Natural killer cell (primary cell): ENCODE measurements around the gene FLII. TPM values are rescaled to one million over a fixed set of nuclear protein-coding genes. Genes with fewer than 3 reads are reported as not detected.

Experiments
- ATAC-seq, 3 donors: fragments of 150-1000 bp in 2 of 3; fragments of 200-7000 bp in 1 of 3; cut with Tn5 transposase; 1 replicate in 1 of 3; 2 replicates in 2 of 3; pipeline ENCODE4 v1.10.0; 2021; ENCODE audit warnings: mild to moderate bottlenecking in 2 of 3, moderate library complexity in 2 of 3
- DNase-seq, 2 donors: peaks; one replicate each; pipeline versions ENCODE4 v3.0.0 to v3.0.0-alpha.2; 2013 to 2021; ENCODE audit warnings: mixed read lengths in 1 of 2
- H3K27ac ChIP-seq: one replicate; pipeline ENCODE4 v1.5.1; 2013; ENCODE audit warnings: mild to moderate bottlenecking, low read length
- H3K27me3 ChIP-seq: one replicate; pipeline ENCODE4 v1.6.1; 2013; ENCODE audit warnings: low read length; ENCODE audit not compliant: control insufficient read depth, insufficient read depth
- H3K36me3 ChIP-seq: one replicate; pipeline ENCODE4 v1.6.1; 2013; ENCODE audit warnings: low read length; ENCODE audit not compliant: control insufficient read depth, insufficient read depth
- H3K4me1 ChIP-seq: one replicate; pipeline ENCODE4 v1.6.1; 2013; ENCODE audit warnings: low read length; ENCODE audit not compliant: control insufficient read depth, insufficient read depth
- H3K4me3 ChIP-seq: one replicate; pipeline ENCODE4 v1.5.1; 2013; ENCODE audit warnings: low read length
- H3K9me3 ChIP-seq: one replicate; pipeline ENCODE4 v1.6.1; 2013; ENCODE audit warnings: low read length; ENCODE audit not compliant: control insufficient read depth, insufficient read depth
- H3K27ac Mint-ChIP-seq, 2 donors: one replicate each; pipeline ENCODE4 v1.8.0; 2022; ENCODE audit warnings: mild to moderate bottlenecking in 2 of 2, mixed read lengths in 2 of 2, moderate library complexity in 1 of 2
- H3K27me3 Mint-ChIP-seq, 2 donors: one replicate each; pipeline ENCODE4 v1.8.0; 2022; ENCODE audit warnings: low read depth in 2 of 2, mixed read lengths in 2 of 2
- H3K36me3 Mint-ChIP-seq: one replicate; pipeline ENCODE4 v1.8.0; 2022; ENCODE audit warnings: mixed read lengths
- H3K4me1 Mint-ChIP-seq, 2 donors: one replicate each; pipeline ENCODE4 v1.8.0; 2022; ENCODE audit warnings: mixed read lengths in 2 of 2
- H3K4me3 Mint-ChIP-seq: one replicate; pipeline ENCODE4 v1.8.0; 2022; ENCODE audit warnings: mild to moderate bottlenecking, moderate library complexity, mixed read lengths
- H3K9me3 Mint-ChIP-seq, 2 donors: one replicate each; pipeline ENCODE4 v1.8.0; 2022; ENCODE audit warnings: mixed read lengths in 2 of 2
- CTCF ChIP-seq: fragments of 200-600 bp; IDR thresholded peaks from one replicate; pipeline ENCODE4 v1.8.0; 2022; ENCODE audit warnings: antibody characterized with exemption
- WGBS: methylation state at CpG from one replicate; pipeline ENCODE4 v1.1.7; 2013; ENCODE audit warnings: missing lambda C conversion rate; ENCODE audit not compliant: insufficient coverage; 5-methylcytosine and 5-hydroxymethylcytosine counted together
- intact Hi-C: fragments of 100-400 bp; cut with micrococcal nuclease; formaldehyde crosslinking; loops from one replicate; pipeline ENCODE4 v1.14.2; 2022
- total RNA-seq, 4 donors: library from RNA; stranded (reverse); fragments of 120-200 nt in 1 of 4; gene quantifications; one replicate each; pipeline versions ENCODE4 v1.2.3 to v1.2.4, GENCODE V29; 2013 to 2022

Gene FLII
- total RNA-seq, 3 donors from 2014 or later (not counting 1 experiment from before 2014, with no cell fraction given), result 286 to 342 (median 327) TPM

- Mint-ChIP-seq H3K27me3 (no peaks in the 10 kb centered on the region), H3K4me3 (no peak overlapping the region), H3K36me3 (no peaks in the 10 kb centered on the region), H3K9me3 (no peaks in the 10 kb centered on the region), H3K27ac (no peak overlapping the region), H3K4me1 (no peaks in the 10 kb centered on the region)
- DNase-seq (no peak), ATAC-seq (no peak)
- no peaks in the 10 kb centered on the region for H3K4me1 ChIP-seq
- no peak overlapping the region for H3K4me3 ChIP-seq
- H3K27ac ChIP-seq, result no peak overlapping the region
- no peaks in the 10 kb centered on the region for H3K27me3 ChIP-seq
- H3K36me3 ChIP-seq, result peaks cover 30% of the 10 kb centered on the region
- H3K9me3 ChIP-seq, result no peaks in the 10 kb centered on the region
- intact Hi-C loops, result no loop called here
- 96% methylated on average over 11 of the region's 15 CpGs for WGBS
- no peak for TF ChIP-seq CTCF
Measured at GRCh38 chr17:18291718-18292540, 33.4 kb upstream of the FLII start.

- Mint-ChIP-seq H3K4me1 (no peaks in the 10 kb centered on the region), H3K27me3 (no peaks in the 10 kb centered on the region), H3K9me3 (no peaks in the 10 kb centered on the region), H3K4me3 (no peak overlapping the region), H3K27ac (no peak overlapping the region), H3K36me3 (no peaks in the 10 kb centered on the region)
- Histone ChIP-seq H3K27me3 (no peaks in the 10 kb centered on the region), H3K4me3 (no peak overlapping the region), H3K36me3 (peaks cover 57% of the 10 kb centered on the region), H3K9me3 (no peaks in the 10 kb centered on the region), H3K4me1 (no peaks in the 10 kb centered on the region), H3K27ac (no peak overlapping the region)
- intact Hi-C loops, result no loop called here
- 96% methylated on average over 11 of the region's 11 CpGs for WGBS
- no peak for TF ChIP-seq CTCF
- DNase-seq (no peak), ATAC-seq (no peak)
Measured at GRCh38 chr17:18285296-18285695, 26.8 kb upstream of the FLII start.

- no peak overlapping the region for H3K4me3 ChIP-seq
- Mint-ChIP-seq H3K4me1 (no peaks in the 10 kb centered on the region), H3K36me3 (no peaks in the 10 kb centered on the region), H3K9me3 (no peaks in the 10 kb centered on the region), H3K4me3 (no peak overlapping the region), H3K27me3 (no peaks in the 10 kb centered on the region), H3K27ac (no peak overlapping the region)
- H3K4me1 ChIP-seq, result no peaks in the 10 kb centered on the region
- DNase-seq, result no peak
- TF ChIP-seq CTCF, result no peak
- peaks cover 69% of the 10 kb centered on the region for H3K36me3 ChIP-seq
- intact Hi-C loops, result no loop called here
- no peaks in the 10 kb centered on the region for H3K9me3 ChIP-seq
- no peak for ATAC-seq
- H3K27ac ChIP-seq, result no peak overlapping the region
- 93% methylated on average over 6 of the region's 6 CpGs for WGBS
- no peaks in the 10 kb centered on the region for H3K27me3 ChIP-seq
Measured at GRCh38 chr17:18281788-18282187, 23.2 kb upstream of the FLII start.
